Neural progenitor cell (in vitro differentiated cells): ENCODE measurements around the gene SMC5. TPM values are rescaled to one million over a fixed set of nuclear protein-coding genes. Genes with fewer than 3 reads are reported as not detected.

ENCODE experiments used
- DNase-seq: peaks from one replicate; pipeline ENCODE4 v3.0.0-alpha.2; 2016; ENCODE audit warnings: low spot score
- H2AFZ ChIP-seq: fragments of 200-600 bp; sonication (generic); replicated peaks from 2 replicates; pipeline ENCODE4 v1.6.1; 2016; ENCODE audit warnings: antibody characterized with exemption
- H3F3A ChIP-seq: fragments of 200-600 bp; sonication (generic); 2 replicates; pipeline ENCODE4 v1.6.1; 2016; ENCODE audit warnings: antibody characterized with exemption, low read depth
- H3K27ac ChIP-seq: fragments of 200-600 bp; sonication (generic); 2 replicates; pipeline ENCODE4 v1.5.1; 2016; ENCODE audit warnings: mild to moderate bottlenecking
- H3K27me3 ChIP-seq: fragments of 200-600 bp; sonication (generic); 2 replicates; pipeline ENCODE4 v1.6.1; 2016; ENCODE audit warnings: mild to moderate bottlenecking, moderate library complexity
- H3K36me3 ChIP-seq: fragments of 200-600 bp; sonication (generic); 2 replicates; pipeline ENCODE4 v1.5.1; 2016
- H3K4me1 ChIP-seq: fragments of 200-600 bp; sonication (generic); 2 replicates; pipeline ENCODE4 v1.6.1; 2016; ENCODE audit warnings: mixed run types
- H3K4me2 ChIP-seq: fragments of 200-600 bp; sonication (generic); 2 replicates; pipeline ENCODE4 v1.6.1; 2016
- H3K4me3 ChIP-seq: fragments of 200-600 bp; sonication (generic); 2 replicates; pipeline ENCODE4 v1.5.1; 2016
- H3K79me2 ChIP-seq: fragments of 200-600 bp; sonication (generic); 2 replicates; pipeline ENCODE4 v1.6.1; 2016; ENCODE audit warnings: low read depth
- H3K9ac ChIP-seq: fragments of 200-600 bp; sonication (generic); 2 replicates; pipeline ENCODE4 v1.6.1; 2016
- H3K9me3 ChIP-seq: fragments of 200-600 bp; sonication (generic); 2 replicates; pipeline ENCODE4 v1.5.1; 2016; ENCODE audit warnings: low read depth
- H4K20me1 ChIP-seq: fragments of 200-600 bp; sonication (generic); 2 replicates; pipeline ENCODE4 v1.6.1; 2016; ENCODE audit warnings: low read depth
- H3K27ac Mint-ChIP-seq: 3 replicates; pipeline ENCODE4 v1.8.0; 2021; ENCODE audit warnings: mixed read lengths
- H3K27me3 Mint-ChIP-seq: 2 replicates; pipeline ENCODE4 v1.8.0; 2022; ENCODE audit warnings: low read depth, mild to moderate bottlenecking, inconsistent platforms, moderate library complexity, mixed read lengths; ENCODE audit not compliant: insufficient read depth
- H3K36me3 Mint-ChIP-seq: 3 replicates; pipeline ENCODE4 v1.8.0; 2021; ENCODE audit warnings: mixed read lengths
- H3K4me1 Mint-ChIP-seq: 3 replicates; pipeline ENCODE4 v1.8.0; 2021; ENCODE audit warnings: mixed read lengths
- H3K4me3 Mint-ChIP-seq: 3 replicates; pipeline ENCODE4 v1.8.0; 2021; ENCODE audit warnings: mild to moderate bottlenecking, moderate library complexity, mixed read lengths
- H3K9me3 Mint-ChIP-seq: 3 replicates; pipeline ENCODE4 v1.8.0; 2020; ENCODE audit warnings: mixed read lengths
- EZH2 ChIP-seq: fragments of 200-600 bp; sonication (generic); IDR thresholded peaks from 2 replicates; pipeline ENCODE4 v1.6.1; 2017; ENCODE audit warnings: antibody characterized with exemption, mild to moderate bottlenecking, moderate library complexity
- EZH2phosphoT487 ChIP-seq: fragments of 200-600 bp; sonication (generic); IDR thresholded peaks from 2 replicates; pipeline ENCODE4 v1.6.1; 2017; ENCODE audit warnings: antibody characterized with exemption
- total RNA-seq: library from RNA; depleted of rRNA; stranded (reverse); fragments of >200 nt; gene quantifications from 2 replicates; pipeline ENCODE4 v1.2.3, GENCODE V29; 2015; ENCODE audit warnings: low replicate concordance
- TF ChIP-seq, protein P1 (sequence below): fragments of 200-600 bp; sonication (generic); IDR thresholded peaks from 2 replicates; pipeline ENCODE4 v1.5.1; 2017; ENCODE audit warnings: antibody characterized with exemption, mild to moderate bottlenecking

Gene SMC5
- total RNA-seq: 35.2 and 63.1 TPM in 2 replicates

DNA sequence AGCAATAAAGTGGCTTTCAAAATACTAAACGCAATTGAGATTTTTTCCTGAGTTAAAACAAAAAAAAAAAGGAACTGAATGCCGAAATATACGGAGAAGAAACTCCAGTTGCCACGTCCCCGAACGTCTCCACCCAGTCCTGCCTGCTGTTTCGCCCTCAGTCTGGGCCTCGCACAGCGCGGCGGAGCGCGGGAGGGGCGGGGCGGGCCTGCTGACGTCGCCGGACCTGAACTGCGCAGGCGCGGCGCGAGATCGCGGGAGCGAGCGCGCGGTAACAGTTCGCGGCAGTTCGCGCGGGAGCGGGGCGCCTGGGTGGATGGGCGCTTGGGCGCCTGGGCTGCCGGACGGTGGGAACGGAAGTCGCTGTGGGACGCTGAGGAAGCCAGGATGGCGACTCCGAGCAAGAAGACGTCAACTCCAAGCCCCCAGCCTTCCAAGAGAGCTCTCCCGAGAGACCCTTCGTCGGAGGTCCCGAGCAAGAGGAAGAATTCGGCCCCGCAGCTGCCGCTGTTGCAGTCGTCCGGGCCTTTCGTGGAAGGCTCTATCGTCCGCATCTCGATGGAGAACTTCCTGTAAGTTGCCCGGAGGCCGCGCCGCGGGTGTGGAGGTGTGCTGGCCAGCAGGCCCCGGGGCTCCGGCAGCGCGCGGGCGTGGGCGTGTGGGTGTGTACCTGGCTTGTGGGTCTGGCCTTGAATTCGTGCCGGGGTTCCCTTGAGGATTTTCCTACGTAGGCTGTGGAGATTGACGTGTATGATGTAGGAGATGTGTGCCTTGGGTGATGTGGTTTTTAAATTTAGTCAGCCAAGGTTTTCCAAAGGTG, at the start of gene SMC5:
SMC5 (plus strand) TSS at position 287 of the 820 bp plus-strand sequence; CDS start at position 388, 101 bp downstream.
- no peaks in the 10 kb centered on the region for H3K9me3 ChIP-seq
- peaks cover 69% of the 10 kb centered on the region for H3K4me1 Mint-ChIP-seq
- peaks cover 45% of the 10 kb centered on the region for H4K20me1 ChIP-seq
- H3K27ac Mint-ChIP-seq: peak within 1 kb of the TSS; percentile 97
- H3K27ac ChIP-seq: peak within 1 kb of the TSS; percentile 72
- peak within 1 kb of the TSS; percentile 57 for H2AFZ ChIP-seq
- H3K4me3 Mint-ChIP-seq: peak within 1 kb of the TSS; percentile 98
- TF ChIP-seq, protein P1, sequence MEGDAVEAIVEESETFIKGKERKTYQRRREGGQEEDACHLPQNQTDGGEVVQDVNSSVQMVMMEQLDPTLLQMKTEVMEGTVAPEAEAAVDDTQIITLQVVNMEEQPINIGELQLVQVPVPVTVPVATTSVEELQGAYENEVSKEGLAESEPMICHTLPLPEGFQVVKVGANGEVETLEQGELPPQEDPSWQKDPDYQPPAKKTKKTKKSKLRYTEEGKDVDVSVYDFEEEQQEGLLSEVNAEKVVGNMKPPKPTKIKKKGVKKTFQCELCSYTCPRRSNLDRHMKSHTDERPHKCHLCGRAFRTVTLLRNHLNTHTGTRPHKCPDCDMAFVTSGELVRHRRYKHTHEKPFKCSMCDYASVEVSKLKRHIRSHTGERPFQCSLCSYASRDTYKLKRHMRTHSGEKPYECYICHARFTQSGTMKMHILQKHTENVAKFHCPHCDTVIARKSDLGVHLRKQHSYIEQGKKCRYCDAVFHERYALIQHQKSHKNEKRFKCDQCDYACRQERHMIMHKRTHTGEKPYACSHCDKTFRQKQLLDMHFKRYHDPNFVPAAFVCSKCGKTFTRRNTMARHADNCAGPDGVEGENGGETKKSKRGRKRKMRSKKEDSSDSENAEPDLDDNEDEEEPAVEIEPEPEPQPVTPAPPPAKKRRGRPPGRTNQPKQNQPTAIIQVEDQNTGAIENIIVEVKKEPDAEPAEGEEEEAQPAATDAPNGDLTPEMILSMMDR: no peak
- TF ChIP-seq EZH2 (no peak), EZH2phosphoT487 (no peak)
- peak within 1 kb of the TSS; percentile 85 for H3K4me2 ChIP-seq
- H3K36me3 Mint-ChIP-seq: peaks cover 26% of the 10 kb centered on the region
- H3K79me2 ChIP-seq: peaks cover 51% of the 10 kb centered on the region
- no peaks in the 10 kb centered on the region for H3K9me3 Mint-ChIP-seq
- H3K4me3 ChIP-seq: peak within 1 kb of the TSS; percentile 84
- H3K4me1 ChIP-seq: peaks cover 21% of the 10 kb centered on the region
- H3K27me3 ChIP-seq: no peaks in the 10 kb centered on the region
- H3K36me3 ChIP-seq: peaks cover under 1% of the 10 kb centered on the region
- H3F3A ChIP-seq: peaks cover 18% of the 10 kb centered on the region
- H3K9ac ChIP-seq: peak within 1 kb of the TSS; percentile 77
- DNase-seq: peak; percentile 93
- peaks cover 2% of the 10 kb centered on the region for H3K27me3 Mint-ChIP-seq

- Histone ChIP-seq H4K20me1 (no peaks in the 10 kb centered on the region), H3K4me2 (no peak overlapping the region), H2AFZ (no peak overlapping the region), H3K27ac (no peak overlapping the region), H3K36me3 (no peaks in the 10 kb centered on the region), H3K79me2 (no peaks in the 10 kb centered on the region), H3F3A (no peaks in the 10 kb centered on the region), H3K4me1 (no peaks in the 10 kb centered on the region), H3K4me3 (no peak overlapping the region), H3K9ac (no peak overlapping the region), H3K27me3 (no peaks in the 10 kb centered on the region), H3K9me3 (no peaks in the 10 kb centered on the region)
- H3K4me1 Mint-ChIP-seq: peaks cover 5% of the 10 kb centered on the region
- peaks cover 10% of the 10 kb centered on the region for H3K36me3 Mint-ChIP-seq
- no peak for DNase-seq
- TF ChIP-seq, protein P1: no peak
- no peak for TF ChIP-seq EZH2phosphoT487
- TF ChIP-seq EZH2: no peak
- H3K9me3 Mint-ChIP-seq: peaks cover 11% of the 10 kb centered on the region
- H3K4me3 Mint-ChIP-seq: peak overlapping the region; percentile 37
- no peaks in the 10 kb centered on the region for H3K27me3 Mint-ChIP-seq
- H3K27ac Mint-ChIP-seq: no peak overlapping the region
These were observed 41.7 kb upstream of the SMC5 start for GRCh38 chr9:70217029-70217428.

GRCh38 chr9:70218767-70219166, 40.0 kb upstream of the SMC5 start:
- Histone ChIP-seq H3K27ac (no peak overlapping the region), H3K4me2 (no peak overlapping the region), H3K27me3 (no peaks in the 10 kb centered on the region), H4K20me1 (no peaks in the 10 kb centered on the region), H3K36me3 (no peaks in the 10 kb centered on the region), H3K9ac (no peak overlapping the region), H3K79me2 (no peaks in the 10 kb centered on the region), H3K9me3 (no peaks in the 10 kb centered on the region), H3K4me1 (no peaks in the 10 kb centered on the region), H2AFZ (no peak overlapping the region), H3F3A (no peaks in the 10 kb centered on the region), H3K4me3 (no peak overlapping the region)
- Mint-ChIP-seq H3K4me3 (no peak overlapping the region), H3K27me3 (no peaks in the 10 kb centered on the region), H3K27ac (no peak overlapping the region), H3K4me1 (peaks cover 5% of the 10 kb centered on the region), H3K9me3 (no peaks in the 10 kb centered on the region), H3K36me3 (peaks cover 3% of the 10 kb centered on the region)
- no peak for TF ChIP-seq EZH2
- TF ChIP-seq, protein P1: no peak
- TF ChIP-seq EZH2phosphoT487: no peak
- DNase-seq: no peak
